Lower lobe of right lung (tissue), 2 donors: ENCODE results near the gene ROBO1. TPM values are rescaled to one million over a fixed set of nuclear protein-coding genes. Genes with fewer than 3 reads are reported as not detected.

Experiments used
- ATAC-seq, 2 donors: fragments of 200-7000 bp; cut with Tn5 transposase; one replicate each; pipeline ENCODE4 v1.9.1; 2020 to 2022; ENCODE audit warnings: mild to moderate bottlenecking in 2 of 2, moderate library complexity in 2 of 2
- DNase-seq: peaks from one replicate; pipeline ENCODE4 v3.0.0-alpha.2; 2020
- H3K27ac ChIP-seq: fragments of 200-600 bp; one replicate; pipeline ENCODE4 v1.8.0; 2022
- H3K27me3 ChIP-seq: fragments of 200-600 bp; one replicate; pipeline ENCODE4 v1.8.0; 2022; ENCODE audit warnings: low read depth
- H3K36me3 ChIP-seq: fragments of 200-600 bp; one replicate; pipeline ENCODE4 v1.8.0; 2022; ENCODE audit warnings: mild to moderate bottlenecking
- H3K4me1 ChIP-seq: fragments of 200-600 bp; one replicate; pipeline ENCODE4 v1.8.0; 2022
- H3K4me3 ChIP-seq: fragments of 200-600 bp; one replicate; pipeline ENCODE4 v1.8.0; 2022; ENCODE audit warnings: mild to moderate bottlenecking
- H3K9me3 ChIP-seq: fragments of 200-600 bp; one replicate; pipeline ENCODE4 v1.8.0; 2022
- intact Hi-C: fragments of 100-400 bp; cut with DNase I; formaldehyde crosslinking; loops from one replicate; pipeline ENCODE4 v1.11.0; 2022
- total RNA-seq: library from RNA; stranded (reverse); fragmentation: NEBNext Ultra II Directional; extraction: Animal tissue kit (Norgen Biotek cat#: 25700); gene quantifications from one replicate; pipeline ENCODE4 v1.2.1, GENCODE V29; 2021
- TF ChIP-seq, protein P1 (sequence below): fragments of 200-600 bp; IDR thresholded peaks from one replicate; pipeline ENCODE4 v1.8.0; 2022; ENCODE audit warnings: antibody characterized with exemption, mild to moderate bottlenecking
- donor health status: DM: no; HTN: yes; CAD: no; lungs with severe emphysema.

Gene ROBO1
- total RNA-seq, 1 donor from 2014 or later, result 14.8 TPM

DNA sequence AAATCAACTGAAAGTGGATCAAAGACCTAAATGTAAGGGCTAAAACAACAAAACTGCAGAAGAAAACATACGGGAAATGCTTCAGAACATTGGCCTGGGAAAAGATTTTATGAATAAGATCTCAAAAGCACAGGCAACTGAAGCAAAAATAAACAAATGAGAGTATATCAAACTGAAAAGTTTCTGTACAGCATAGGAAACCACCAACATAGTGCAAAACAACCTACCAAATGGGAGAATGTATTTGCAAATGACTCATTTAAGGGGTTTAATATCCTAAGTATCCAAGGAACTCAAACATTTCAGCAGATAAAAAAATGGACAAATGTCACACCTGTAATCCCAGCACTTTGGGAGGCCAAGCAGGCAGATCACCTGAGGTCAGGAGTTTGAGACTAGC, 489.1 kb downstream of the ROBO1 start:
- H3K9me3 ChIP-seq, result no peaks in the 10 kb centered on the region
- no peaks in the 10 kb centered on the region for H3K4me1 ChIP-seq
- H3K27ac ChIP-seq, result no peak overlapping the region
- no peak for ATAC-seq
- no peak for DNase-seq
- no peak overlapping the region for H3K4me3 ChIP-seq
- no peaks in the 10 kb centered on the region for H3K36me3 ChIP-seq
- TF ChIP-seq, protein P1, sequence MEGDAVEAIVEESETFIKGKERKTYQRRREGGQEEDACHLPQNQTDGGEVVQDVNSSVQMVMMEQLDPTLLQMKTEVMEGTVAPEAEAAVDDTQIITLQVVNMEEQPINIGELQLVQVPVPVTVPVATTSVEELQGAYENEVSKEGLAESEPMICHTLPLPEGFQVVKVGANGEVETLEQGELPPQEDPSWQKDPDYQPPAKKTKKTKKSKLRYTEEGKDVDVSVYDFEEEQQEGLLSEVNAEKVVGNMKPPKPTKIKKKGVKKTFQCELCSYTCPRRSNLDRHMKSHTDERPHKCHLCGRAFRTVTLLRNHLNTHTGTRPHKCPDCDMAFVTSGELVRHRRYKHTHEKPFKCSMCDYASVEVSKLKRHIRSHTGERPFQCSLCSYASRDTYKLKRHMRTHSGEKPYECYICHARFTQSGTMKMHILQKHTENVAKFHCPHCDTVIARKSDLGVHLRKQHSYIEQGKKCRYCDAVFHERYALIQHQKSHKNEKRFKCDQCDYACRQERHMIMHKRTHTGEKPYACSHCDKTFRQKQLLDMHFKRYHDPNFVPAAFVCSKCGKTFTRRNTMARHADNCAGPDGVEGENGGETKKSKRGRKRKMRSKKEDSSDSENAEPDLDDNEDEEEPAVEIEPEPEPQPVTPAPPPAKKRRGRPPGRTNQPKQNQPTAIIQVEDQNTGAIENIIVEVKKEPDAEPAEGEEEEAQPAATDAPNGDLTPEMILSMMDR, result no peak
- intact Hi-C loops, result no loop called here
- H3K27me3 ChIP-seq, result no peaks in the 10 kb centered on the region

GRCh38 chr3:79268422-79268821, 499.4 kb downstream of the ROBO1 start:
- TF ChIP-seq, protein P1, result no peak
- H3K36me3 ChIP-seq, result no peaks in the 10 kb centered on the region
- H3K4me3 ChIP-seq, result no peak overlapping the region
- intact Hi-C loops, result no loop called here
- H3K27ac ChIP-seq, result no peak overlapping the region
- DNase-seq (no peak), ATAC-seq (no peak)
- H3K4me1 ChIP-seq, result no peaks in the 10 kb centered on the region
- H3K27me3 ChIP-seq, result no peaks in the 10 kb centered on the region
- H3K9me3 ChIP-seq, result no peaks in the 10 kb centered on the region

DNA sequence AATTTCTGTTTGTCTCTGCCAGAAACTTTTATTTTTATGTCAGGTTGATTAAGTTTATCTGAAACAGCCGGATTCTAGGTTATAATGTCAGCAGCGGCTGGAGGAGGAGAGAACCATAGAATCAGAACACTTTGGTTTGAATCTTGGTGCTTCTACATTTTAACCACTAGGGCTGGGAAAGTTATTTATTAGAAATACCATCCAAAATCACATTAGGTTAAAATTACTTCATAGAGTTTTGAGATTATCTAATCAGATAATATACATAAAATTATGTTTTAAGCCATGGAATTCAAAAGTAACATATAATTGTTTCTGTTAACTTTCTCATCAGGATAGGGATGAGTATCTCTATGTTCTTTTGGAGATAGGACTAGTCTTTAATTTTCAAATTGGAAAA, 502.9 kb downstream of the ROBO1 start:
- intact Hi-C loops, result no loop called here
- DNase-seq, result no peak

DNA sequence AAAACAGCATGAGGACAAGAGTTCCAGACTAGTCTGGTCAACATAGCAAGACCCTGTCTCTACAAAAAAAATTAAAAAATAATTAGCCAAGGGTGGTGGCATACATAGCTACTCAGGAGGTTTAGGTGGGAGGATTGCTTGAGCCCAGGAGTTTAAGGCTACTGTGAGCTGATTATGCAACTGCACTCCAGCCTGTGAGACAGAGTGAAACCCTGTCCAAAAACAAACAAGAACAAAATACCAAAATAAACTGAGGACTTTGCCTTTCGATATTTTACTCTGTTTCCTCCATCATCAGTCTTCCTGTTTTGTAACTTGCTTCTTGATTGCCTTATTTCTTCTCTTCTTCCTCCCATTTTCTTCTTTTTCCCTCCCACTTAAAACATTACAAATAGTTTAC, 504.4 kb downstream of the ROBO1 start:
- no peak for ATAC-seq
- intact Hi-C loops, result no loop called here
- no peaks in the 10 kb centered on the region for H3K27me3 ChIP-seq

More for the DNA sequence above, 502.9 kb downstream of the ROBO1 start:
- TF ChIP-seq, protein P1, result no peak
- Histone ChIP-seq H3K27ac (no peak overlapping the region), H3K9me3 (no peaks in the 10 kb centered on the region), H3K4me3 (no peak overlapping the region), H3K36me3 (no peaks in the 10 kb centered on the region), H3K4me1 (no peaks in the 10 kb centered on the region), H3K27me3 (no peaks in the 10 kb centered on the region)
- ATAC-seq, result no peak

DNA sequence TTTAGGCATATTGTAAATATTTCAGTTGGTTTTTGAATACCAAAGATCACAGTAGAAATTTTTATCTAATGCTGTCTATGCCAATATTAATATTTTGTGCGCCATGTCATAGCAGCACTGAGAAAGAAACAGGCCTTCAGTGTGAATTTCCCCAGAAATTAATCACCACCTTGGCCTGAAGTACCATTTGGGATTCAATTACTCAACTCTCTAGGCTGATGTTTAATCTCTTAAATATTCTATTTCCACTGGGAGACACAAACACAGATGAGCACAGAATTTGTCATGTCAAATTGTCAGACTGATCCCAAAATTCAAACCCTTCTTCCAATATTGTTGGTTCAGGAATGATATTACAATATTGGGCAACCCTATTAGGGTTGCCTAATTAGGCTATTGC, 509.3 kb downstream of the ROBO1 start:
- H3K4me3 ChIP-seq, result no peak overlapping the region
- no peaks in the 10 kb centered on the region for H3K36me3 ChIP-seq
- no peak for DNase-seq
- TF ChIP-seq, protein P1, result no peak
- H3K4me1 ChIP-seq, result no peaks in the 10 kb centered on the region
- H3K9me3 ChIP-seq, result no peaks in the 10 kb centered on the region
- no peak for ATAC-seq
- no peaks in the 10 kb centered on the region for H3K27me3 ChIP-seq
- no peak overlapping the region for H3K27ac ChIP-seq
- intact Hi-C loops, result no loop called here

More for the DNA sequence above, 504.4 kb downstream of the ROBO1 start:
- no peak overlapping the region for H3K27ac ChIP-seq
- H3K4me3 ChIP-seq, result no peak overlapping the region
- no peaks in the 10 kb centered on the region for H3K4me1 ChIP-seq
- DNase-seq, result no peak
- H3K9me3 ChIP-seq, result no peaks in the 10 kb centered on the region
- no peaks in the 10 kb centered on the region for H3K36me3 ChIP-seq
- TF ChIP-seq, protein P1, result no peak

DNA sequence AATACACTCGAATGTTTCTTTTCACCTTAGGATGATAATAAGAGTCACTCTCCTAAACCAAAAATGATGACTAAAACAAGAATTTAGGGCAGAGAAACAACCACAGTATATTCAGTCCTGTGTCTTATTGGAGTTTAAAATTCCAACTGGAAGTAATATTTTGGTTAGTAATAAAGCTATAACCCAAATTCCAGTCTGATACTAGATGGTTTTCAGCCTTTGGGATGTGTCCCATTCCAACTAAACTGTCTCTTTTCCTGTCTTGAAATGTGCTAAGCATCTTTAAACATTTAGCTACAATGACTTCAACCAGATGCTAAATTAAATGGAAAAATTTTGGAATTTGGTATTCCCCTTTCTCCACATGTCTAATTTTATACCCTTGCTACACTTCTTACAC, 510.0 kb downstream of the ROBO1 start:
- no peak overlapping the region for H3K4me3 ChIP-seq
- TF ChIP-seq, protein P1, result no peak
- no peak for DNase-seq
- intact Hi-C loops, result no loop called here
- no peak overlapping the region for H3K27ac ChIP-seq
- no peaks in the 10 kb centered on the region for H3K4me1 ChIP-seq
- H3K36me3 ChIP-seq, result no peaks in the 10 kb centered on the region
- no peaks in the 10 kb centered on the region for H3K9me3 ChIP-seq
- H3K27me3 ChIP-seq, result no peaks in the 10 kb centered on the region
- no peak for ATAC-seq
